Cardiac muscle cell (in vitro differentiated cells and primary cell): Measurements from ENCODE around the gene FBXL17. TPM values are rescaled to one million over a fixed set of nuclear protein-coding genes. Genes with fewer than 3 reads are reported as not detected.
A peak's percentile ranks its signal among the peaks of the same experiment; 100 is the strongest.

Experiments
- DNase-seq, 2 donors: peaks; one replicate each; pipeline versions ENCODE4 v3.0.0 to v3.0.0-alpha.2; 2010 to 2017; ENCODE audit warnings: low read depth in 1 of 2, low spot score in 1 of 2
- H3K27ac ChIP-seq: fragments of 200-600 bp; sonication (generic); 2 replicates; pipeline ENCODE4 v1.5.1; 2016
- H3K27me3 ChIP-seq: fragments of 200-600 bp; sonication (generic); 2 replicates; pipeline ENCODE4 v1.6.0; 2016; ENCODE audit warnings: control low read depth
- H3K36me3 ChIP-seq: fragments of 200-600 bp; sonication (generic); 2 replicates; pipeline ENCODE4 v1.5.1; 2016; ENCODE audit warnings: control low read depth
- H3K4me1 ChIP-seq: fragments of 200-600 bp; sonication (generic); 2 replicates; pipeline ENCODE4 v1.8.1; 2017; ENCODE audit warnings: low read depth, mild to moderate bottlenecking, mixed run types
- H3K4me3 ChIP-seq: fragments of 200-600 bp; sonication (generic); 2 replicates; pipeline ENCODE4 v1.5.1; 2016; ENCODE audit warnings: mild to moderate bottlenecking
- H3K9me3 ChIP-seq: fragments of 200-600 bp; sonication (generic); 2 replicates; pipeline ENCODE4 v1.5.1; 2017; ENCODE audit warnings: low read depth, mild to moderate bottlenecking, control low read depth
- polyA plus RNA-seq: library from polyadenylated mRNA; unstranded; fragments of >200 nt; fragmentation: Nextera tagmentation; extraction: Ambion mirVana; gene quantifications from 2 replicates; pipeline ENCODE4 v1.2.1, GENCODE V29; 2016
- total RNA-seq: library from RNA; depleted of rRNA; stranded (reverse); fragments of >200 nt; gene quantifications from 2 replicates; pipeline ENCODE4 v1.2.3, GENCODE V29; 2016
- TF ChIP-seq, protein P1 (sequence below): IDR thresholded peaks from 2 replicates; pipeline ENCODE4 v1.5.1; 2012; ENCODE audit warnings: low read depth, mild to moderate bottlenecking, low read length

FBXL17 gene
- total and polyA plus RNA-seq, 2 experiments from 2014 or later, result 18.3 to 22.9 TPM

DNA sequence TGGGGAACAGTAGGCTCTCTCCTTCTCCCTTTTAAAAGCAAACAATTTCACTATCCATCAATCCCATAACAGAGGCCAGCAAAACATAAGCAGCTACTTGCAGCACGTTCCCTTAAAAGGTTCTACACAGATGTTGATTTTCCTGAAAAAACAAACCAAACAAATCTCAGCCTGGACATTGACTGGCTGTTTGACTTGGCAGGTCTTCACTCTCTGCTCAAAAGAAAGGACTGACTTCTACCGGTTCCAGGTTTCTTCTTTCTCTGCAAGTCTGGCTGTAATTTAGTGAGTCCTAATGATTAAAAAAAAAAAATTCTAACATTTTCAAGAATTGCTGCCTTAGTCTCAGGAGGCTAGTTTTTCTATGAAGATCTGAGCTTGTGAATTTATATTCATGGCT lies 508.0 kb downstream of the FBXL17 start:
- Histone ChIP-seq H3K9me3 (no peaks in the 10 kb centered on the region), H3K4me1 (no peaks in the 10 kb centered on the region), H3K27ac (no peak overlapping the region), H3K27me3 (peaks cover 48% of the 10 kb centered on the region), H3K4me3 (no peak overlapping the region), H3K36me3 (no peaks in the 10 kb centered on the region)
- TF ChIP-seq, protein P1, sequence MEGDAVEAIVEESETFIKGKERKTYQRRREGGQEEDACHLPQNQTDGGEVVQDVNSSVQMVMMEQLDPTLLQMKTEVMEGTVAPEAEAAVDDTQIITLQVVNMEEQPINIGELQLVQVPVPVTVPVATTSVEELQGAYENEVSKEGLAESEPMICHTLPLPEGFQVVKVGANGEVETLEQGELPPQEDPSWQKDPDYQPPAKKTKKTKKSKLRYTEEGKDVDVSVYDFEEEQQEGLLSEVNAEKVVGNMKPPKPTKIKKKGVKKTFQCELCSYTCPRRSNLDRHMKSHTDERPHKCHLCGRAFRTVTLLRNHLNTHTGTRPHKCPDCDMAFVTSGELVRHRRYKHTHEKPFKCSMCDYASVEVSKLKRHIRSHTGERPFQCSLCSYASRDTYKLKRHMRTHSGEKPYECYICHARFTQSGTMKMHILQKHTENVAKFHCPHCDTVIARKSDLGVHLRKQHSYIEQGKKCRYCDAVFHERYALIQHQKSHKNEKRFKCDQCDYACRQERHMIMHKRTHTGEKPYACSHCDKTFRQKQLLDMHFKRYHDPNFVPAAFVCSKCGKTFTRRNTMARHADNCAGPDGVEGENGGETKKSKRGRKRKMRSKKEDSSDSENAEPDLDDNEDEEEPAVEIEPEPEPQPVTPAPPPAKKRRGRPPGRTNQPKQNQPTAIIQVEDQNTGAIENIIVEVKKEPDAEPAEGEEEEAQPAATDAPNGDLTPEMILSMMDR, result no peak
- DNase-seq, result no peak

DNA sequence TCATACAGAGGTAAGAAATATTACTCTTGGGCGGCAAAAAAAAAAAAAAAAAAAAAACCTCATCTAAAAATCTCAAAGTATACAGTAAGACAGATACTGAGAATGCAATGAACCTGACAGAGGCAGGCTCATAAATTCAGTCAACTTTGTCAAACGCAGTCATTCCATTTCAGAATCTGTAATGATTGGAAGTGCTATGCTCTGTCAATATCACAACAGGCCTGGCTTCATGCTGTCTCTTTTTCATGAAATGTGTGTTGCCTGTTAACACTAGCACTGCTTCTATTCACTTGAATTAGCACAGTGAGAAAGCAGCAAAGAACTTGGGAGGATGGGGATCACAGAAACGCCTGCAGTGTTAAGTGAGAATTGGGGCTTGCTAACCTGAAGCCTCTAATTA lies 510.9 kb downstream of the FBXL17 start:
- Histone ChIP-seq H3K27ac (no peak overlapping the region), H3K36me3 (no peaks in the 10 kb centered on the region), H3K4me3 (no peak overlapping the region), H3K4me1 (no peaks in the 10 kb centered on the region), H3K27me3 (peaks cover 59% of the 10 kb centered on the region), H3K9me3 (no peaks in the 10 kb centered on the region)
- TF ChIP-seq, protein P1, result no peak
- no peak for DNase-seq

DNA sequence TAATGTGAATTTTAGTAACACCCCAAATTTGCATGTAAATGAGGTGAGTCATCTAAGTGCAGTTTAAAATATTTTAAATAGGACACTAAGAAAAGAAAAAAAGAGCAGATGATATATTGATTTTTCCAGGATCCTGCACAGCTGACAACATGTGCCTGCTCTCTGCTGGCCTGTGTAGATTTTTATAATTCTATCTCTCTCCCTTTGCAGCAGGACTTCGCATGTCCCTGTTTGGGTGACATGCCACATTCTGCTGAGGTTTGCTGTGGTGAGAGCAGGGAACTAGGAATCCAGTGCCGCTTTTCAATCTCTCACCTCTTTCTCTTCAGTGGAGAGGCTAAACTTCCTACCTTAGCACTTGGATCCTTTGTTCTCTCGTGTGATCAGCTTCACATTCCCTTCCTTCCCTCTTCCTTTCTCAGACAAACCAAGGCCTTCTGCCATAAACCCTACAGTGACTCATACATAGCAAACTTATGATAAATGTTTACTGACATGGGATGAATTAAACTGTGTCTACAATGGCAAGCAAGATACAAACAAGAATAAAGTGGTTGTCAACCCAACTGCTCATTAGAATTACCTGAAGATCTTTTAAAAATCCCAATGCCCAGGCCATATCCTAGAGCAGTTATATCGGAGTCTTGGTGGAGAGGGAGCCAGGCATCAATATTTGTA lies 512.3 kb downstream of the FBXL17 start:
- TF ChIP-seq, protein P1, result no peak
- no peaks in the 10 kb centered on the region for H3K36me3 ChIP-seq
- DNase-seq, result peak in 1 of 2 donors; percentile 57
- H3K27ac ChIP-seq, result no peak overlapping the region
- H3K4me3 ChIP-seq, result no peak overlapping the region
- no peaks in the 10 kb centered on the region for H3K9me3 ChIP-seq
- H3K27me3 ChIP-seq, result peaks cover 62% of the 10 kb centered on the region
- H3K4me1 ChIP-seq, result no peaks in the 10 kb centered on the region

DNA sequence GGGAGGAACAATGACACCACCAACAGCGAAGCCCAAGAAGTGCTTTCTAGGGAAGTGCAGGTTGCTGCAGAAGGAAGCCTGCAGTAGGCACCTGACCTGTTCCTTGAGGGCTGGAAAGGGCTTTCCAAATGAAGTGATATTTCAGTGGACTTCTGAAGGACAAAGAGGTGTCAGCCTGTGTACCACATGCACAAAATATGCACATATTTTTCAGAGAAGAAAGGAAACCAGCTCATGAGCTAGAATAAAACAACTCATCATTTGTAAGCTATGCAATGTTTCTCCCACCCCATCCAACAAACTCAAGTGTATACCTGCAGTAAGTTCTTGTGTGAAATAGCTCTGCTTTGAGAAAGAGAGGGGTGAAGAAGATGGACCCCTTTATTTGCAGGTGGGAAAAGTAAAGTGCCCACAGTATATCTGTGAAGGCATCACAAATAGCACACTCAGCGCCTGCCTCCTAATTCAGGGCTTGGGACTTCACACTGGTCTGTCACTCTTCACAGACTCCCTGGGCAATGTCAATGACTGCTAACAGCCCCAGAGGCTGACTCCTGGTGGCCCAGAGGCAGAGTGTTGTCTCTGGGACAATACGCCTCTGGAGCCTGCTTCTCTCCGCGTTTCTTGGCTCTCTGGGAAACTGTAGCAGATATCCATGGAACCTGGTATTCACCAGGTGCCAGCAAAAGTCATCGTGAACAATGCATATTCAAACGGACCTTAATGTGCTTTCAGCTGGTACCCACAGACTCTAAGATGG lies 513.1 kb downstream of the FBXL17 start:
- Histone ChIP-seq H3K36me3 (no peaks in the 10 kb centered on the region), H3K27me3 (peaks cover 65% of the 10 kb centered on the region), H3K4me3 (no peak overlapping the region), H3K27ac (no peak overlapping the region), H3K9me3 (no peaks in the 10 kb centered on the region), H3K4me1 (no peaks in the 10 kb centered on the region)
- TF ChIP-seq, protein P1, result no peak
- DNase-seq, result peak in 1 of 2 donors; percentile 12

DNA sequence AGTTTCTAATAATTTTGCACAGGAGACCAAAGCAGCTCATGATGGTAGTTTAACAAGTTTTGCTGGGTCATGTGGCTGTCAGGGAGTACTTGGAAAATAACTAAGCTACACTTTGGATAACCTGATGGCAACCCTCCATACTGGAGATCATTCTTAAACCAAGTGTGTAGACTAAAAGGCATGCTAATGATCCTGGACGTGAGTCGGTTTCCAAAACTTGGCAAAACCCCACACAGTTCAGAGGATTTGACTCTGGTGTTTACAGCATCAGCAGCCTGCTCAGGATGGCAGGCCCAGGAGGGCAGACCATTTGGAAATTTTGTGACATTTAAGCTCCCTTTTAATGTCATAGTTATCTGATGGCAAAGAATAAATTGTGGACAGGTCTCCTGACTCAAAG lies 514.6 kb downstream of the FBXL17 start:
- H3K27me3 ChIP-seq, result peaks cover 51% of the 10 kb centered on the region
- no peaks in the 10 kb centered on the region for H3K9me3 ChIP-seq
- H3K4me1 ChIP-seq, result no peaks in the 10 kb centered on the region
- H3K36me3 ChIP-seq, result no peaks in the 10 kb centered on the region
- H3K4me3 ChIP-seq, result no peak overlapping the region
- TF ChIP-seq, protein P1, result no peak
- H3K27ac ChIP-seq, result no peak overlapping the region
- no peak for DNase-seq
